Gastroesophageal sphincter (tissue), 4 donors: ENCODE data around the gene RNF227. TPM values are rescaled to one million over a fixed set of nuclear protein-coding genes. Genes with fewer than 3 reads are reported as not detected.
"Not testable (repeated sequence)": the region's sequence is repeated elsewhere in the genome, so short reads cannot be mapped to it uniquely, and the experiment has no call there.

Experiments used
- ATAC-seq: fragments of 150-250 bp; one replicate; pipeline ENCODE4 v1.9.1; 2016; ENCODE audit warnings: mild to moderate bottlenecking, moderate library complexity
- H3K27ac ChIP-seq, 4 donors: fragments of 200-600 bp; sonication (generic) in 3 of 4; 1 replicate in 3 of 4; 2 replicates in 1 of 4; pipeline ENCODE4 v1.5.1; 2016 to 2019
- H3K27me3 ChIP-seq: fragments of 200-600 bp; sonication (generic); one replicate; pipeline ENCODE4 v1.5.1; 2019
- H3K36me3 ChIP-seq, 2 donors: fragments of 200-600 bp; sonication (generic); one replicate each; pipeline ENCODE4 v1.5.1; 2019; ENCODE audit warnings: control low read depth in 1 of 2
- H3K4me1 ChIP-seq, 3 donors: fragments of 200-600 bp; sonication (generic); 1 replicate in 2 of 3; 2 replicates in 1 of 3; pipeline ENCODE4 v1.5.1; 2016 to 2019; ENCODE audit warnings: control low read depth in 2 of 3
- H3K4me3 ChIP-seq, 2 donors: fragments of 200-600 bp; sonication (generic); one replicate each; pipeline ENCODE4 v1.5.1; 2019; ENCODE audit warnings: mild to moderate bottlenecking in 1 of 2, moderate library complexity in 1 of 2
- H3K9me3 ChIP-seq, 3 donors: fragments of 200-600 bp; sonication (generic); one replicate each; pipeline ENCODE4 v1.5.1; 2017 to 2019; ENCODE audit warnings: control low read depth in 2 of 3
- CTCF ChIP-seq, 4 experiments: fragments of 200-600 bp in 2 of 4; fragments of 450-650 bp in 2 of 4; sonication (generic) in 1 of 4; IDR thresholded peaks; one replicate each; pipeline ENCODE4 v1.5.1; 2017 to 2019; ENCODE audit warnings: antibody characterized with exemption in 4 of 4, mild to moderate bottlenecking in 2 of 4, moderate library complexity in 2 of 4
- EP300 ChIP-seq: sonication (generic); formaldehyde crosslinking; IDR thresholded peaks from one replicate; pipeline ENCODE4 v1.6.1; 2017; ENCODE audit warnings: antibody characterized with exemption, mild to moderate bottlenecking
- POLR2A ChIP-seq, 2 donors: fragments of 450-650 bp; IDR thresholded peaks; one replicate each; pipeline ENCODE4 v1.6.1; 2017; ENCODE audit warnings: antibody characterized with exemption in 2 of 2, mild to moderate bottlenecking in 2 of 2, moderate library complexity in 1 of 2
- POLR2AphosphoS5 ChIP-seq: sonication (generic); formaldehyde crosslinking; IDR thresholded peaks from one replicate; pipeline ENCODE4 v1.6.1; 2017; ENCODE audit warnings: antibody characterized with exemption
- WGBS, 2 donors: methylation state at CpG; one replicate each; pipeline ENCODE4 v1.1.5; 2018; ENCODE audit warnings: low coverage in 1 of 2; 5-methylcytosine and 5-hydroxymethylcytosine counted together
- total RNA-seq, 4 donors: library from RNA; depleted of rRNA; stranded (reverse); fragments of >200 nt; gene quantifications; one replicate each; pipeline ENCODE4 v1.1.0, GENCODE V29; 2016

The RNF227 gene
- total RNA-seq, 4 donors from 2014 or later, result 1.6 to 5.4 (median 2.1) TPM

GRCh38 chr17:7878234-7878633, 37.9 kb downstream of the RNF227 start:
- 94 to 100% methylated on average over 2 to 7 of the region's 7 CpGs for WGBS, 2 donors
- Histone ChIP-seq H3K36me3 (peaks cover 0 to 16% of the 10 kb centered on the region in 2 donors), H3K4me3 (no peak overlapping the region), H3K9me3 (no peaks in the 10 kb centered on the region), H3K27me3 (no peaks in the 10 kb centered on the region), H3K4me1 (peaks cover 0 to 22% (median 9%) of the 10 kb centered on the region in 3 donors), H3K27ac (no peak overlapping the region)
- no peak for TF ChIP-seq POLR2A (IDR thresholded peaks at IDR 0.05)
- TF ChIP-seq EP300, result no peak
- no peak for TF ChIP-seq POLR2AphosphoS5
- TF ChIP-seq CTCF (IDR thresholded peaks at IDR 0.05), result no peak
- no peak for ATAC-seq

GRCh38 chr17:7875804-7876370, 40.2 kb downstream of the RNF227 start:
- no peak for ATAC-seq
- WGBS, 2 donors, result 77 to 86% methylated on average over 2 of the region's 2 CpGs
- H3K4me3 ChIP-seq, result no peak overlapping the region
- no peaks in the 10 kb centered on the region for H3K27me3 ChIP-seq
- H3K36me3 ChIP-seq, result peaks cover 0 to 13% of the 10 kb centered on the region in 2 donors
- no peaks in the 10 kb centered on the region for H3K4me1 ChIP-seq
- no peaks in the 10 kb centered on the region for H3K9me3 ChIP-seq
- no peak for TF ChIP-seq CTCF (IDR thresholded peaks at IDR 0.05)
- no peak for TF ChIP-seq POLR2AphosphoS5
- no peak for TF ChIP-seq POLR2A (IDR thresholded peaks at IDR 0.05)
- TF ChIP-seq EP300, result no peak
- H3K27ac ChIP-seq, result no peak overlapping the region

GRCh38 chr17:7873051-7873450, 43.0 kb downstream of the RNF227 start:
- Histone ChIP-seq H3K27ac (no peak overlapping the region), H3K4me1 (no peaks in the 10 kb centered on the region), H3K9me3 (no peaks in the 10 kb centered on the region), H3K27me3 (no peaks in the 10 kb centered on the region), H3K36me3 (no peaks in the 10 kb centered on the region), H3K4me3 (no peak overlapping the region)
- ATAC-seq, result no peak
- no peak for TF ChIP-seq POLR2AphosphoS5
- no peak for TF ChIP-seq EP300
- TF ChIP-seq CTCF (IDR thresholded peaks at IDR 0.05), result no peak
- no peak for TF ChIP-seq POLR2A (IDR thresholded peaks at IDR 0.05)
- 61 to 72% methylated on average over 3 to 4 of the region's 4 CpGs for WGBS, 2 donors

GRCh38 chr17:7867881-7868329, 48.2 kb downstream of the RNF227 start:
- Histone ChIP-seq H3K27me3 (no peaks in the 10 kb centered on the region), H3K4me1 (peaks cover 0 to 3% (median 0%) of the 10 kb centered on the region in 3 donors), H3K4me3 (no peak overlapping the region), H3K9me3 (no peaks in the 10 kb centered on the region), H3K27ac (no peak overlapping the region), H3K36me3 (no peaks in the 10 kb centered on the region)
- no peak for ATAC-seq
- 69 to 71% methylated on average over 3 to 5 of the region's 5 CpGs for WGBS, 2 donors
- TF ChIP-seq CTCF (IDR thresholded peaks at IDR 0.05) (no peak), POLR2AphosphoS5 (no peak), POLR2A (IDR thresholded peaks at IDR 0.05) (no peak), EP300 (no peak)

GRCh38 chr17:7864995-7865650, 51.0 kb downstream of the RNF227 start:
- no peak for TF ChIP-seq EP300
- no peak for TF ChIP-seq POLR2AphosphoS5
- no peak for TF ChIP-seq CTCF (IDR thresholded peaks at IDR 0.05)
- no peak for TF ChIP-seq POLR2A (IDR thresholded peaks at IDR 0.05)
- Histone ChIP-seq H3K9me3 (no peaks in the 10 kb centered on the region), H3K4me1 (peaks cover 0 to 10% (median 0%) of the 10 kb centered on the region in 3 donors), H3K4me3 (no peak overlapping the region), H3K27me3 (no peaks in the 10 kb centered on the region), H3K36me3 (peaks cover 0 to 22% of the 10 kb centered on the region in 2 donors), H3K27ac (no peak overlapping the region)
- ATAC-seq, result no peak
- WGBS, 2 donors, result 87 to 92% methylated on average over 4 to 5 of the region's 5 CpGs

GRCh38 chr17:7864384-7864783, 51.7 kb downstream of the RNF227 start:
- not testable (repeated sequence) for H3K27ac ChIP-seq, H3K9me3 ChIP-seq, ATAC-seq, H3K4me3 ChIP-seq, H3K27me3 ChIP-seq
- WGBS, 2 donors, result 61 to 76% methylated on average over 2 to 4 of the region's 5 CpGs
- Histone ChIP-seq H3K4me1 (peaks cover 0 to 13% (median 0%) of the 10 kb centered on the region in 3 donors), H3K36me3 (peaks cover 0 to 29% of the 10 kb centered on the region in 2 donors)
